Naive thymus-derived CD4-positive, alpha-beta T cell (primary cell): ENCODE results near the gene ASTE1. TPM values are rescaled to one million over a fixed set of nuclear protein-coding genes. Genes with fewer than 3 reads are reported as not detected.
A peak's percentile ranks its signal among the peaks of the same experiment; 100 is the strongest.

ENCODE experiments used
- ATAC-seq: fragments of 150-1000 bp; cut with Tn5 transposase; 2 replicates; pipeline ENCODE4 v1.10.0; 2021; ENCODE audit warnings: mild to moderate bottlenecking, moderate library complexity
- CTCF ChIA-PET: fragments of 350-600 bp; sonication (Branson Sonifier 250); formaldehyde crosslinking; loops from one replicate; lab custom pipeline; 2021; ENCODE audit warnings: antibody characterized with exemption; lab: Charles Lee
- POLR2A ChIA-PET: fragments of 350-600 bp; sonication (Branson Sonifier 250); formaldehyde crosslinking; loops from one replicate; lab custom pipeline; 2021; ENCODE audit warnings: antibody characterized with exemption, inconsistent platforms; lab: Charles Lee
- DNase-seq, 9 donors: peaks; one replicate each; pipeline versions ENCODE4 v3.0.0 to v3.0.0-alpha.2; 2020 to 2022; ENCODE audit warnings: mixed read lengths in 1 of 9
- H3K27ac ChIP-seq: one replicate; pipeline ENCODE4 v1.7.0; 2013; ENCODE audit warnings: mild to moderate bottlenecking, low read depth, low read length, moderate library complexity
- H3K27me3 ChIP-seq, 2 donors: one replicate each; pipeline ENCODE4 v1.7.0; 2013; ENCODE audit warnings: low read length in 2 of 2, mild to moderate bottlenecking in 2 of 2, moderate library complexity in 2 of 2; ENCODE audit not compliant: control insufficient read depth in 2 of 2, insufficient read depth in 2 of 2
- H3K36me3 ChIP-seq, 3 experiments: 1 replicate in 2 of 3; 2 replicates in 1 of 3; pipeline ENCODE4 v1.7.0; 2013; ENCODE audit warnings: low read length in 3 of 3, mild to moderate bottlenecking in 3 of 3, moderate library complexity in 1 of 3; ENCODE audit not compliant: insufficient read depth in 3 of 3, control insufficient read depth in 2 of 3
- H3K4me1 ChIP-seq, 2 donors: one replicate each; pipeline ENCODE4 v1.7.0; 2013; ENCODE audit warnings: low read length in 2 of 2, mild to moderate bottlenecking in 2 of 2, moderate library complexity in 1 of 2; ENCODE audit not compliant: control insufficient read depth in 2 of 2, insufficient read depth in 2 of 2
- H3K4me3 ChIP-seq: 2 replicates; pipeline ENCODE4 v1.7.0; 2013; ENCODE audit warnings: mild to moderate bottlenecking, low read length
- H3K9me3 ChIP-seq, 3 experiments: 1 replicate in 2 of 3; 2 replicates in 1 of 3; pipeline ENCODE4 v1.7.0; 2013; ENCODE audit warnings: low read length in 3 of 3; ENCODE audit not compliant: control insufficient read depth in 2 of 3
- H3K27ac Mint-ChIP-seq, 9 donors: one replicate each; pipeline ENCODE4 v1.8.0; 2020 to 2022; ENCODE audit warnings: mixed read lengths in 9 of 9, mild to moderate bottlenecking in 8 of 9, moderate library complexity in 5 of 9, inconsistent platforms in 2 of 9
- H3K27me3 Mint-ChIP-seq, 5 donors: one replicate each; pipeline ENCODE4 v1.8.0; 2021 to 2022; ENCODE audit warnings: mixed read lengths in 5 of 5, mild to moderate bottlenecking in 1 of 5
- H3K36me3 Mint-ChIP-seq, 5 donors: one replicate each; pipeline ENCODE4 v1.8.0; 2020 to 2022; ENCODE audit warnings: mixed read lengths in 5 of 5, mild to moderate bottlenecking in 3 of 5, inconsistent platforms in 1 of 5
- H3K4me1 Mint-ChIP-seq, 7 donors: one replicate each; pipeline ENCODE4 v1.8.0; 2020 to 2022; ENCODE audit warnings: mixed read lengths in 7 of 7, mild to moderate bottlenecking in 3 of 7, inconsistent platforms in 1 of 7
- H3K4me3 Mint-ChIP-seq, 10 donors: one replicate each; pipeline ENCODE4 v1.8.0; 2020 to 2022; ENCODE audit warnings: mild to moderate bottlenecking in 10 of 10, mixed read lengths in 10 of 10, moderate library complexity in 6 of 10, inconsistent platforms in 2 of 10
- H3K9me3 Mint-ChIP-seq, 11 donors: one replicate each; pipeline ENCODE4 v1.8.0; 2020 to 2022; ENCODE audit warnings: mixed read lengths in 11 of 11, mild to moderate bottlenecking in 4 of 11, inconsistent platforms in 1 of 11, moderate library complexity in 1 of 11
- intact Hi-C, 2 donors: fragments of 100-400 bp; cut with micrococcal nuclease; formaldehyde crosslinking; loops; one replicate each; pipeline ENCODE4 v1.15.1; 2023
- polyA plus RNA-seq, 2 donors: library from polyadenylated mRNA; unstranded; fragments of 300-500 nt; fragmentation: Illumina TruSeq; gene quantifications; one replicate each; pipeline ENCODE4 v1.2.3, GENCODE V29; 2021
- total RNA-seq, 6 experiments: library from RNA in 5 of 6; stranded (reverse) in 5 of 6; gene quantifications; 1 replicate in 5 of 6; 2 replicates in 1 of 6; pipeline ENCODE4 v1.2.3 and lab custom pipeline; 2021 to 2026

Gene ASTE1
- total and polyA plus RNA-seq, 7 experiments from 2014 or later = 18.7 to 38.5 (median 27.0) TPM

GRCh38 chr3:130969621-130970020, 57.0 kb downstream of the ASTE1 start:
- peaks cover 14 to 77% (median 62%) of the 10 kb centered on the region in 5 donors for H3K36me3 Mint-ChIP-seq
- H3K27me3 Mint-ChIP-seq = no peaks in the 10 kb centered on the region
- no peaks in the 10 kb centered on the region for H3K4me1 ChIP-seq
- H3K4me3 ChIP-seq = no peak overlapping the region
- no peaks in the 10 kb centered on the region for H3K9me3 Mint-ChIP-seq
- no peaks in the 10 kb centered on the region for H3K27me3 ChIP-seq
- H3K36me3 ChIP-seq = peaks cover 6 to 33% (median 11%) of the 10 kb centered on the region in 3 experiments
- ChIA-PET POLR2A (no interaction called here), CTCF (interaction anchor here (0.9 kb wide), 1 partner anchor 17 kb away, joined by 3 read pairs; no protein-coding TSS in a partner anchor)
- intact Hi-C loops = no loop called here
- H3K27ac ChIP-seq = no peak overlapping the region
- H3K27ac Mint-ChIP-seq = peak overlapping the region in 1 of 9 donors; percentile 14
- peaks cover 0 to 5% (median 0%) of the 10 kb centered on the region in 7 donors for H3K4me1 Mint-ChIP-seq
- ATAC-seq (no peak), DNase-seq (no peak)
- no peaks in the 10 kb centered on the region for H3K9me3 ChIP-seq
- H3K4me3 Mint-ChIP-seq = no peak overlapping the region

DNA sequence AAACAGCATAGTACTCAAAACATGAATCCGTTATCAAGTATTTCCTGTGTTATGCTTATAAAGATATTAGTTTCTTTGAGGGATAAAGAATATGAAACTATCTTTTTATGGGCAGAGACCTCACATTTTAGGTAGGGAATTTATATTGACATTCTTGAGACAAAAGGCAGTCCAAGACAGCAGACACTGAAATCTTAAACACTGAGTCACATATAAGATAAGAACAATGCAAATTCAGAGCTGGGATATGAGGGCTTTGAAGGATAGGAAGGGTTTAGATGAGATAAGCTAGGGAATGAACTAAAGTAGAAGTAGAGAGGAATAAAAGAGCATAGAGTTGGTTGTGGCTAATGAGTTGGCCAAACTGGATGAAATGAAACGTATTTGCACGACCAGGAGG, 58.4 kb downstream of the ASTE1 start:
- Histone ChIP-seq H3K27me3 (no peaks in the 10 kb centered on the region), H3K4me1 (no peaks in the 10 kb centered on the region), H3K36me3 (peaks cover 6 to 39% (median 11%) of the 10 kb centered on the region in 3 experiments), H3K27ac (no peak overlapping the region), H3K9me3 (no peaks in the 10 kb centered on the region), H3K4me3 (no peak overlapping the region)
- Mint-ChIP-seq H3K27me3 (no peaks in the 10 kb centered on the region), H3K9me3 (no peaks in the 10 kb centered on the region), H3K36me3 (peaks cover 14 to 80% (median 66%) of the 10 kb centered on the region in 5 donors), H3K27ac (no peak overlapping the region), H3K4me3 (no peak overlapping the region), H3K4me1 (peaks cover 0 to 5% (median 0%) of the 10 kb centered on the region in 7 donors)
- ChIA-PET POLR2A (no interaction called here), CTCF (no interaction called here)
- no peak for DNase-seq
- no peak for ATAC-seq
- intact Hi-C loops = no loop called here

GRCh38 chr3:130967281-130967680, 59.3 kb downstream of the ASTE1 start:
- intact Hi-C loops = no loop called here
- Histone ChIP-seq H3K4me3 (no peak overlapping the region), H3K4me1 (no peaks in the 10 kb centered on the region), H3K27me3 (no peaks in the 10 kb centered on the region), H3K36me3 (peaks cover 6 to 39% (median 11%) of the 10 kb centered on the region in 3 experiments), H3K27ac (no peak overlapping the region), H3K9me3 (no peaks in the 10 kb centered on the region)
- H3K9me3 Mint-ChIP-seq = no peaks in the 10 kb centered on the region
- H3K4me1 Mint-ChIP-seq = peaks cover 0 to 5% (median 0%) of the 10 kb centered on the region in 7 donors
- no peak overlapping the region for H3K4me3 Mint-ChIP-seq
- DNase-seq (no peak), ATAC-seq (no peak)
- H3K27ac Mint-ChIP-seq = no peak overlapping the region
- H3K36me3 Mint-ChIP-seq = peaks cover 14 to 76% (median 61%) of the 10 kb centered on the region in 5 donors
- CTCF ChIA-PET = no interaction called here
- H3K27me3 Mint-ChIP-seq = no peaks in the 10 kb centered on the region
- POLR2A ChIA-PET = no interaction called here

DNA sequence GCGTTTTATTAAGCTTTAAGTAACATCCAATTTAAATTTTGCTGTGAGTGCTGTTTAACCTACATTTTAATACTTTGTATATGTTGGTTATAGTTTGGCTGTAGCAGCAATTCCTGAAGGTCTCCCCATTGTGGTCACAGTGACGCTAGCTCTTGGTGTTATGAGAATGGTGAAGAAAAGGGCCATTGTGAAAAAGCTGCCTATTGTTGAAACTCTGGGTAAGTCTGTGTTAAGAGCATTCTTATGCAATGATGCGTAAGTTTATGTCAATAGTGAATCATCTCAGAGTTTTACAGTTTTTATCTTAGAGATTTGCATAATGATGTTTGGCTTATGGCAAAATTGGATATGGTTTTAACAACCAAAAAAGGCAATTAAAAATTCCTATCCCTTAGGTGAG, 62.7 kb downstream of the ASTE1 start:
- H3K27ac ChIP-seq = no peak overlapping the region
- peaks cover 21 to 73% (median 53%) of the 10 kb centered on the region in 5 donors for H3K36me3 Mint-ChIP-seq
- peaks cover 6 to 24% (median 7%) of the 10 kb centered on the region in 3 experiments for H3K36me3 ChIP-seq
- no peaks in the 10 kb centered on the region for H3K9me3 ChIP-seq
- no peaks in the 10 kb centered on the region for H3K4me1 ChIP-seq
- H3K27ac Mint-ChIP-seq = no peak overlapping the region
- CTCF ChIA-PET = interaction anchor here (0.6 kb wide), 1 partner anchor 1571 kb away, joined by 3 read pairs; no protein-coding TSS in a partner anchor
- no peaks in the 10 kb centered on the region for H3K4me1 Mint-ChIP-seq
- ATAC-seq (no peak), DNase-seq (no peak)
- intact Hi-C loops = loop anchor here in 1 of 2 donors (5.0 kb wide), 1 partner anchor 43 kb away; no protein-coding TSS in a partner anchor
- H3K9me3 Mint-ChIP-seq = no peaks in the 10 kb centered on the region
- H3K4me3 Mint-ChIP-seq = no peak overlapping the region
- no peaks in the 10 kb centered on the region for H3K27me3 ChIP-seq
- POLR2A ChIA-PET = no interaction called here
- no peak overlapping the region for H3K4me3 ChIP-seq
- H3K27me3 Mint-ChIP-seq = no peaks in the 10 kb centered on the region

Other genes with a start within 250 kb of the ASTE1 start
- 10 to 100 TPM; 42.6 to 64.9 (median 50.5) TPM for gene ATP2C1, start 132.7 kb downstream of the ASTE1 start, total RNA-seq
- gene ATP2C1, start 132.7 kb downstream of the ASTE1 start, polyA plus RNA-seq = 1 to 10 TPM; 6.6 to 8.7 TPM
- 1 to 10 TPM; 1.7 to 9.0 (median 5.3) TPM for gene NEK11, start 52 bp upstream of the ASTE1 start, total RNA-seq
- gene NEK11, start 52 bp upstream of the ASTE1 start, polyA plus RNA-seq = 1 to 10 TPM; 1.5 to 1.6 TPM